ENCODE results near the gene OR10A3. TPM values are rescaled to one million over a fixed set of nuclear protein-coding genes. Genes with fewer than 3 reads are reported as not detected.

The OR10A3 gene
- total RNA-seq, 4 donors from 2014 or later: not detected

GRCh38 chr11:7905549-7905948 is 36.0 kb downstream of the OR10A3 start:
- peak overlapping the region in 2 of 4 donors; percentile 18 to 34 for H3K27ac ChIP-seq
- no peak overlapping the region for H3K4me3 ChIP-seq
- H3K9me3 ChIP-seq: no peaks in the 10 kb centered on the region
- no peak for DNase-seq (ENCODE audit: low spot score in 2 of 2)
- H3K27me3 ChIP-seq: peaks cover 0 to 6% of the 10 kb centered on the region in 2 donors
- WGBS, 2 donors: 75 to 80% methylated on average over 9 of the region's 9 CpGs
- TF ChIP-seq CTCF (IDR thresholded peaks at IDR 0.05): no peak
- H3K36me3 ChIP-seq: no peaks in the 10 kb centered on the region
- H3K4me1 ChIP-seq: no peaks in the 10 kb centered on the region

GRCh38 chr11:7904917-7905316 is 36.6 kb downstream of the OR10A3 start:
- TF ChIP-seq EP300 (IDR thresholded peaks at IDR 0.05) (no peak), CTCF (IDR thresholded peaks at IDR 0.05) (peak in 3 of 5 experiments; percentile 14 to 28 (median 16))
- H3K36me3 ChIP-seq: no peaks in the 10 kb centered on the region
- DNase-seq (ENCODE audit: low spot score in 2 of 2): no peak
- no peaks in the 10 kb centered on the region for H3K9me3 ChIP-seq
- no peak overlapping the region for H3K4me3 ChIP-seq
- no peaks in the 10 kb centered on the region for H3K4me1 ChIP-seq
- H3K27ac ChIP-seq: peak overlapping the region in 2 of 4 donors; percentile 18 to 34
- H3K27me3 ChIP-seq: peaks cover 0 to under 1% of the 10 kb centered on the region in 2 donors
- 34 to 44% methylated on average over 3 of the region's 3 CpGs for WGBS, 2 donors

- WGBS, 2 donors: 16 to 18% methylated on average over 2 of the region's 2 CpGs
- no peaks in the 10 kb centered on the region for H3K36me3 ChIP-seq
- no peaks in the 10 kb centered on the region for H3K4me1 ChIP-seq
- no peak overlapping the region for H3K27ac ChIP-seq
- no peaks in the 10 kb centered on the region for H3K27me3 ChIP-seq
- H3K9me3 ChIP-seq: no peaks in the 10 kb centered on the region
- H3K4me3 ChIP-seq: no peak overlapping the region
- no peak for DNase-seq (ENCODE audit: low spot score in 2 of 2)
- TF ChIP-seq EP300 (IDR thresholded peaks at IDR 0.05): no peak
- TF ChIP-seq POLR2A (IDR thresholded peaks at IDR 0.05): no peak
- TF ChIP-seq CTCF (IDR thresholded peaks at IDR 0.05): no peak
Observed at GRCh38 chr11:7903940-7904339, 37.6 kb downstream of the OR10A3 start.

- no peaks in the 10 kb centered on the region for H3K27me3 ChIP-seq
- no peaks in the 10 kb centered on the region for H3K36me3 ChIP-seq
- no peaks in the 10 kb centered on the region for H3K9me3 ChIP-seq
- TF ChIP-seq CTCF (IDR thresholded peaks at IDR 0.05) (no peak), EP300 (IDR thresholded peaks at IDR 0.05) (no peak), POLR2A (IDR thresholded peaks at IDR 0.05) (no peak)
- no peak overlapping the region for H3K4me3 ChIP-seq
- no peak for DNase-seq (ENCODE audit: low spot score in 2 of 2)
- WGBS, 2 donors: 43 to 48% methylated on average over 3 of the region's 3 CpGs
- no peak overlapping the region for H3K27ac ChIP-seq
- H3K4me1 ChIP-seq: peaks cover 0 to 1% (median 0%) of the 10 kb centered on the region in 4 donors
Observed at GRCh38 chr11:7901319-7901854, 40.1 kb downstream of the OR10A3 start.

GRCh38 chr11:7900686-7901085 is 40.8 kb downstream of the OR10A3 start:
- TF ChIP-seq POLR2A (IDR thresholded peaks at IDR 0.05) (no peak), CTCF (IDR thresholded peaks at IDR 0.05) (no peak), EP300 (IDR thresholded peaks at IDR 0.05) (no peak)
- H3K4me3 ChIP-seq: no peak overlapping the region
- 84 to 86% methylated on average over 4 of the region's 4 CpGs for WGBS, 2 donors
- H3K36me3 ChIP-seq: no peaks in the 10 kb centered on the region
- peaks cover 0 to 3% (median 0%) of the 10 kb centered on the region in 4 donors for H3K4me1 ChIP-seq
- DNase-seq (ENCODE audit: low spot score in 2 of 2): no peak
- H3K27ac ChIP-seq: no peak overlapping the region
- no peaks in the 10 kb centered on the region for H3K27me3 ChIP-seq
- H3K9me3 ChIP-seq: no peaks in the 10 kb centered on the region
